Neuronal stem cell (in vitro differentiated cells): ENCODE results near the gene KIF25.

Experiments used
- DNase-seq: peaks from one replicate; pipeline ENCODE4 v3.0.0-alpha.2; 2013; ENCODE audit warnings: low spot score
- H2AFZ ChIP-seq: one replicate; pipeline ENCODE4 v1.6.1; 2013; ENCODE audit warnings: mild to moderate bottlenecking, low read length, inconsistent platforms
- H2AK5ac ChIP-seq: 2 replicates; pipeline ENCODE4 v1.6.1; 2013; ENCODE audit warnings: low read depth, mild to moderate bottlenecking, inconsistent platforms, low read length, moderate library complexity, mixed read lengths
- H2BK120ac ChIP-seq: 2 replicates; pipeline ENCODE4 v1.6.1; 2013; ENCODE audit warnings: low read depth, mild to moderate bottlenecking, inconsistent platforms, low read length, moderate library complexity, mixed read lengths
- H2BK12ac ChIP-seq: one replicate; pipeline ENCODE4 v1.6.1; 2013; ENCODE audit warnings: low read length, inconsistent platforms
- H2BK15ac ChIP-seq: 2 replicates; pipeline ENCODE4 v1.6.1; 2013; ENCODE audit warnings: mild to moderate bottlenecking, low read length, inconsistent platforms, mixed read lengths
- H2BK5ac ChIP-seq: one replicate; pipeline ENCODE4 v1.6.1; 2013; ENCODE audit warnings: inconsistent platforms, mild to moderate bottlenecking, low read length, moderate library complexity
- H3K14ac ChIP-seq: one replicate; pipeline ENCODE4 v1.6.1; 2013; ENCODE audit warnings: low read length, inconsistent platforms
- H3K18ac ChIP-seq: 2 replicates; pipeline ENCODE4 v1.6.1; 2013; ENCODE audit warnings: low read length, inconsistent platforms
- H3K23ac ChIP-seq: 2 replicates; pipeline ENCODE4 v1.6.1; 2013; ENCODE audit warnings: low read depth, mild to moderate bottlenecking, mixed read lengths, low read length, inconsistent platforms; ENCODE audit not compliant: poor library complexity
- H3K27ac ChIP-seq: replicated peaks from 3 replicates; pipeline ENCODE4 v1.5.1; 2013; ENCODE audit warnings: low read length, inconsistent platforms
- H3K27me3 ChIP-seq, 3 experiments: 2 replicates each; pipeline ENCODE4 v1.6.1; 2013; ENCODE audit warnings: low read length in 3 of 3, mild to moderate bottlenecking in 2 of 3, inconsistent platforms in 1 of 3, low read depth in 1 of 3, mixed read lengths in 1 of 3, moderate library complexity in 1 of 3; ENCODE audit not compliant: control insufficient read depth in 3 of 3, insufficient read depth in 3 of 3
- H3K36me3 ChIP-seq, 2 donors: replicated peaks in 1 of 2; 2 replicates each; pipeline ENCODE4 v1.6.1; 2013; ENCODE audit warnings: low read length in 2 of 2; ENCODE audit not compliant: control insufficient read depth in 2 of 2, insufficient read depth in 2 of 2
- H3K4ac ChIP-seq: 2 replicates; pipeline ENCODE4 v1.6.1; 2013; ENCODE audit warnings: inconsistent platforms, mild to moderate bottlenecking, low read length, moderate library complexity
- H3K4me1 ChIP-seq, 2 donors: 1 replicate in 1 of 2; 2 replicates in 1 of 2; pipeline ENCODE4 v1.6.1; 2013; ENCODE audit warnings: low read length in 2 of 2, low read depth in 1 of 2; ENCODE audit not compliant: control insufficient read depth in 2 of 2, insufficient read depth in 1 of 2
- H3K4me2 ChIP-seq: one replicate; pipeline ENCODE4 v1.6.1; 2013; ENCODE audit warnings: mild to moderate bottlenecking, low read length, inconsistent platforms; ENCODE audit not compliant: insufficient read depth, poor library complexity, severe bottlenecking
- H3K4me3 ChIP-seq, 2 donors: 2 replicates each; pipeline ENCODE4 v1.5.1; 2013; ENCODE audit warnings: low read length in 2 of 2, mild to moderate bottlenecking in 2 of 2, inconsistent platforms in 1 of 2, moderate library complexity in 1 of 2
- H3K79me1 ChIP-seq: one replicate; pipeline ENCODE4 v1.6.1; 2013; ENCODE audit warnings: low read depth, mild to moderate bottlenecking, inconsistent platforms, low read length, moderate library complexity
- H3K9ac ChIP-seq: one replicate; pipeline ENCODE4 v1.6.1; 2013; ENCODE audit warnings: mild to moderate bottlenecking, low read depth, low read length, inconsistent platforms; ENCODE audit not compliant: poor library complexity
- H3K9me3 ChIP-seq, 2 donors: replicated peaks in 1 of 2; 2 replicates each; pipeline versions ENCODE3 to v1.6.1; 2013; ENCODE audit warnings: low read length in 2 of 2, mild to moderate bottlenecking in 2 of 2, inconsistent platforms in 1 of 2, low read depth in 1 of 2, mixed read lengths in 1 of 2, moderate library complexity in 1 of 2; ENCODE audit not compliant: control insufficient read depth in 2 of 2, insufficient read depth in 1 of 2
- H4K8ac ChIP-seq: one replicate; pipeline ENCODE4 v1.6.1; 2013; ENCODE audit warnings: low read depth, mild to moderate bottlenecking, inconsistent platforms, low read length, moderate library complexity
- H4K91ac ChIP-seq: one replicate; pipeline ENCODE4 v1.6.1; 2013; ENCODE audit warnings: low read length, low read depth, mild to moderate bottlenecking, inconsistent platforms; ENCODE audit not compliant: poor library complexity
- WGBS, 2 donors: extraction: QIAGEN DNeasy Blood & Tissue Kit; methylation state at CpG; one replicate each; pipeline ENCODE4 v1.1.7; 2013; ENCODE audit warnings: missing lambda C conversion rate in 2 of 2, mixed read lengths in 1 of 2; ENCODE audit not compliant: insufficient read length in 2 of 2, insufficient replicate concordance in 1 of 2; ENCODE audit errors: extremely low coverage in 2 of 2; 5-methylcytosine and 5-hydroxymethylcytosine counted together

The KIF25 gene

GRCh38 chr6:168037242-168037641 is 39.8 kb downstream of the KIF25 start:
- no peak overlapping the region for H3K14ac ChIP-seq
- peaks cover 0 to 4% of the 10 kb centered on the region in 2 donors for H3K36me3 ChIP-seq
- H3K4ac ChIP-seq = no peak overlapping the region
- H3K23ac ChIP-seq = no peak overlapping the region
- no peak overlapping the region for H3K9ac ChIP-seq
- WGBS, 2 donors = no CpG with 5 or more reads among the region's 6 CpGs
- H2BK15ac ChIP-seq = no peak overlapping the region
- H4K8ac ChIP-seq = no peak overlapping the region
- DNase-seq = no peak
- H3K27me3 ChIP-seq = no peaks in the 10 kb centered on the region
- H4K91ac ChIP-seq = no peak overlapping the region
- no peaks in the 10 kb centered on the region for H3K79me1 ChIP-seq
- peaks cover 0 to 8% of the 10 kb centered on the region in 2 donors for H3K4me1 ChIP-seq
- no peak overlapping the region for H2AFZ ChIP-seq
- H3K4me2 ChIP-seq = no peak overlapping the region
- no peak overlapping the region for H2BK12ac ChIP-seq
- H3K18ac ChIP-seq = no peak overlapping the region
- H3K9me3 ChIP-seq = peaks cover 30 to 42% of the 10 kb centered on the region in 2 donors
- no peak overlapping the region for H2BK120ac ChIP-seq
- no peak overlapping the region for H2BK5ac ChIP-seq
- no peak overlapping the region for H3K4me3 ChIP-seq
- H3K27ac ChIP-seq = peak overlapping the region; percentile 34
- H2AK5ac ChIP-seq = no peak overlapping the region

- no peak overlapping the region for H2BK120ac ChIP-seq
- no peak overlapping the region for H3K23ac ChIP-seq
- H3K14ac ChIP-seq = no peak overlapping the region
- no peak overlapping the region for H3K18ac ChIP-seq
- H2AFZ ChIP-seq = no peak overlapping the region
- DNase-seq = no peak
- no peak overlapping the region for H3K4me3 ChIP-seq
- H2BK12ac ChIP-seq = no peak overlapping the region
- no peaks in the 10 kb centered on the region for H3K27me3 ChIP-seq
- peaks cover 35 to 42% of the 10 kb centered on the region in 2 donors for H3K9me3 ChIP-seq
- no CpG with 5 or more reads among the region's 5 CpGs for WGBS, 2 donors
- H3K4me1 ChIP-seq = peaks cover 0 to 2% of the 10 kb centered on the region in 2 donors
- H3K4ac ChIP-seq = no peak overlapping the region
- H4K8ac ChIP-seq = no peak overlapping the region
- no peak overlapping the region for H3K27ac ChIP-seq
- H4K91ac ChIP-seq = no peak overlapping the region
- no peak overlapping the region for H3K4me2 ChIP-seq
- H2BK15ac ChIP-seq = no peak overlapping the region
- no peak overlapping the region for H2AK5ac ChIP-seq
- no peaks in the 10 kb centered on the region for H3K79me1 ChIP-seq
- no peak overlapping the region for H3K9ac ChIP-seq
- peaks cover 0 to 4% of the 10 kb centered on the region in 2 donors for H3K36me3 ChIP-seq
- H2BK5ac ChIP-seq = no peak overlapping the region
Measured at GRCh38 chr6:168037856-168038255, 40.4 kb downstream of the KIF25 start.

GRCh38 chr6:168038576-168039140 is 41.2 kb downstream of the KIF25 start:
- Histone ChIP-seq H3K23ac (no peak overlapping the region), H3K27ac (no peak overlapping the region), H3K4me3 (peak overlapping the region in 1 of 2 donors; percentile 33), H2BK120ac (no peak overlapping the region), H4K8ac (no peak overlapping the region), H3K4me1 (no peaks in the 10 kb centered on the region), H4K91ac (no peak overlapping the region), H3K79me1 (no peaks in the 10 kb centered on the region), H3K14ac (no peak overlapping the region), H2AK5ac (no peak overlapping the region), H3K36me3 (peaks cover 0 to 4% of the 10 kb centered on the region in 2 donors), H3K4ac (no peak overlapping the region), H2AFZ (no peak overlapping the region), H3K27me3 (no peaks in the 10 kb centered on the region), H2BK15ac (no peak overlapping the region), H3K18ac (no peak overlapping the region), H2BK5ac (no peak overlapping the region), H3K9me3 (peaks cover 35 to 38% of the 10 kb centered on the region in 2 donors), H3K4me2 (no peak overlapping the region), H2BK12ac (no peak overlapping the region), H3K9ac (no peak overlapping the region)
- no CpG with 5 or more reads among the region's 13 CpGs for WGBS, 2 donors
- DNase-seq = no peak

- Histone ChIP-seq H2AK5ac (no peak overlapping the region), H3K36me3 (peaks cover 0 to 4% of the 10 kb centered on the region in 2 donors), H3K9ac (no peak overlapping the region), H3K27ac (no peak overlapping the region), H2BK5ac (no peak overlapping the region), H2AFZ (no peak overlapping the region), H2BK12ac (no peak overlapping the region), H3K4me1 (no peaks in the 10 kb centered on the region), H3K4me2 (no peak overlapping the region), H3K79me1 (no peaks in the 10 kb centered on the region), H3K14ac (no peak overlapping the region), H2BK15ac (no peak overlapping the region), H3K9me3 (peaks cover 35% of the 10 kb centered on the region in 2 donors), H2BK120ac (no peak overlapping the region), H3K4me3 (no peak overlapping the region), H3K23ac (no peak overlapping the region), H3K4ac (no peak overlapping the region), H4K91ac (no peak overlapping the region), H4K8ac (no peak overlapping the region), H3K27me3 (no peaks in the 10 kb centered on the region), H3K18ac (no peak overlapping the region)
- no CpG with 5 or more reads among the region's 4 CpGs for whole genome bisulfite sequencing, 2 donors
- no peak for DNase-seq
Measured at GRCh38 chr6:168039301-168039700, 41.8 kb downstream of the KIF25 start.
